SH-SY5Y (cell line): ENCODE measurements around the gene LRRC25.

ENCODE experiments used
- GATA2 ChIP-seq: IDR thresholded peaks from 2 replicates; pipeline ENCODE4 v1.6.1; 2011; ENCODE audit warnings: mild to moderate bottlenecking, low read depth, low read length
- GATA3 ChIP-seq: IDR thresholded peaks from 2 replicates; pipeline ENCODE4 v1.6.1; 2011; ENCODE audit warnings: low read depth, mild to moderate bottlenecking, low read length, moderate library complexity

The LRRC25 gene

GRCh38 chr19:18423258-18424020, 26.0 kb upstream of the LRRC25 start:
- TF ChIP-seq GATA3 (no peak), GATA2 (no peak)

GRCh38 chr19:18422530-18423191, 25.2 kb upstream of the LRRC25 start:
- TF ChIP-seq GATA2 (no peak), GATA3 (no peak)

GRCh38 chr19:18421371-18421959, 24.0 kb upstream of the LRRC25 start:
- no peak for TF ChIP-seq GATA3
- TF ChIP-seq GATA2 = no peak

- TF ChIP-seq GATA3 (no peak), GATA2 (no peak)
Observed at GRCh38 chr19:18420930-18421329, 23.5 kb upstream of the LRRC25 start.

- TF ChIP-seq GATA3 (no peak), GATA2 (no peak)
Observed at GRCh38 chr19:18419699-18420460, 22.5 kb upstream of the LRRC25 start.

GRCh38 chr19:18419195-18419698, 21.8 kb upstream of the LRRC25 start, which contains the start of gene SSBP4:
SSBP4 (plus strand) TSS chr19:18419398; CDS start chr19:18419649, 251 bp downstream.
- TF ChIP-seq GATA3 = no peak

- TF ChIP-seq GATA3 = no peak
- no peak for TF ChIP-seq GATA2
Observed at GRCh38 chr19:18418483-18419194, 21.2 kb upstream of the LRRC25 start.

GRCh38 chr19:18418029-18418482, 20.6 kb upstream of the LRRC25 start:
- TF ChIP-seq GATA3 (no peak), GATA2 (no peak)

GRCh38 chr19:18417250-18418028, 20.0 kb upstream of the LRRC25 start:
- TF ChIP-seq GATA2 (no peak), GATA3 (no peak)

GRCh38 chr19:18416778-18417249, 19.4 kb upstream of the LRRC25 start:
- TF ChIP-seq GATA2 (no peak), GATA3 (no peak)

- no peak for TF ChIP-seq GATA2
- no peak for TF ChIP-seq GATA3
Observed at GRCh38 chr19:18415178-18415867, 17.9 kb upstream of the LRRC25 start.

- TF ChIP-seq GATA2 (no peak), GATA3 (no peak)
Observed at GRCh38 chr19:18414504-18415177, 17.2 kb upstream of the LRRC25 start.
